SK-N-MC (cell line): ENCODE measurements around the gene SLC35F3.

Experiments used
- DNase-seq: peaks from one replicate; pipeline ENCODE4 v3.0.0-alpha.2; 2011; ENCODE audit warnings: low read depth, low spot score
- H3K27ac ChIP-seq: fragments of 200-600 bp; sonication (generic); 2 replicates; pipeline ENCODE4 v1.5.1; 2016; ENCODE audit warnings: mixed run types
- H3K36me3 ChIP-seq: fragments of 200-600 bp; sonication (generic); 2 replicates; pipeline ENCODE4 v1.6.1; 2017; ENCODE audit warnings: antibody characterized with exemption, low read length, mixed read lengths; ENCODE audit not compliant: insufficient read depth
- H3K4me3 ChIP-seq: fragments of 200-600 bp; sonication (generic); 2 replicates; pipeline ENCODE4 v1.5.1; 2016
- H3K9ac ChIP-seq: fragments of 200-600 bp; sonication (generic); 2 replicates; pipeline ENCODE4 v1.8.0; 2017; ENCODE audit warnings: mixed run types, mixed read lengths; ENCODE audit not compliant: insufficient read length
- H3K9me3 ChIP-seq: fragments of 200-600 bp; sonication (generic); 2 replicates; pipeline ENCODE4 v1.6.1; 2017; ENCODE audit warnings: low read depth, mild to moderate bottlenecking, antibody characterized with exemption, low read length, moderate library complexity, mixed read lengths
- EZH2 ChIP-seq: fragments of 200-600 bp; sonication (generic); IDR thresholded peaks from one replicate; pipeline ENCODE4 v1.6.1; 2017; ENCODE audit warnings: antibody characterized with exemption
- FOXP2 ChIP-seq: optimal IDR thresholded peaks from 2 replicates; pipeline ENCODE3; 2011; ENCODE audit warnings: mild to moderate bottlenecking, moderate library complexity; ENCODE audit not compliant: insufficient read depth; ENCODE audit errors: extremely low read length, control extremely low read depth
- POLR2AphosphoS5 ChIP-seq: IDR thresholded peaks from 2 replicates; pipeline ENCODE4 v1.6.1; 2012; ENCODE audit warnings: mild to moderate bottlenecking, low read depth, low read length, borderline replicate concordance

Gene SLC35F3

DNA sequence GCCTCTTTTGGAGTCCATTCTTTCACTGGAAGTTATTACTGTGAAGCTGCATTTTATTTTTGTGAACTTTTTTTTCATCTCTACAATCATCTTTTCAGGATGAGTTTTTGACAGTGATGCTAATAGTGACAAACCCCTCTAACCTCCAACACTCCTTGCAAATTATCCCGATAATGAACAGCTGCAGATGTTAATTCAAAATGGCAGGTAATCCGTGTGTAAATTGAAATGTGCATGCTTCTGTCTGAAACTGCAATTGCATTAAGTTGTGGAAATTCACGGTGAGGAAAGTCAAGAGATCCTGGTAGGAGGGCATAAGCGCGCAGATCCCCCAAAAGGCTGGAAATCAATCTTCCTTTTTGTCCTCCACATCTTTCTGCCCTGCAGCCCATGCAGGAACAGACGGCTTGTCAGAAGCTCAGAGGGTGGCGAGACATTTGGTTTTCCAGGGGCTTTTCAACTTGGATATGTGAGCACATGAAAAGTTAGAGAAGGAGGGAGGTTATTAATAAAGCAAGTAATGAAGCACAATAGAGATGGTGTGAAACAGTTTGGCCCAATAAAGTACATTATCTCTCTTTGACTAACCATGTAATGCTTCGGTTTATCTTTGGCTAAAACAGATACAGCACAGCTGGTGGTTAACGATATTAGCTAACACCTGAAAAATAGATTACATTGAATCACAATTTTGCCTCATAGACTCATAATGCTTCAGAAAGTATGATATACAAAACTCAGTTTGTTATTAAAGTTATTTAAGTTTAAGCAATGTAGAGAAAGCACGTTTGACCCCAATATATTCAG lies 325.3 kb downstream of the SLC35F3 start:
- H3K27ac ChIP-seq, result no peak overlapping the region
- TF ChIP-seq POLR2AphosphoS5 (no peak), FOXP2 (no peak), EZH2 (no peak)
- H3K9me3 ChIP-seq, result no peaks in the 10 kb centered on the region
- DNase-seq, result no peak
- no peaks in the 10 kb centered on the region for H3K36me3 ChIP-seq
- H3K4me3 ChIP-seq, result no peak overlapping the region
- H3K9ac ChIP-seq, result no peak overlapping the region

DNA sequence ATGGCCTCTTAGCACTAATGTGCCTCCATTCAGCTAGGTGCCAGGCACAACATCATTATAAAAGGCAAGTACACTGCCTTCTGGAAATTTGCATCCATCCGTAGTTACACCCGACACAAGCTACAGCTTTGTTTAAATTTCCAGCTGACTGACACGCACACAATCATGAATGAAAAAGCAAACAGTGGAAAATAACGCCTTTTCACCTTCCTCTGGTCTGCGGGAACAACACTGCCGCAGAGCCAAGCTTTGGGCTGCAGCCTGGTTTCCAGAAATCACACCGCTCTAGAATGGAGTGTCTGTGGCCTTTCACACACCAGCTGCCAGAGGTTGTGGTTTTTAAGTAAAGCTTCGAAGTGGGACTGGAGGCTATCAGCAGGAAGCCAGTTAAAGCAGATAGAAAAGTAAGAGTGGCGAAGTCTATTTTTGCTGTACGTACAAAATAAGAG lies 326.0 kb downstream of the SLC35F3 start:
- Histone ChIP-seq H3K4me3 (peak overlapping the region; percentile 47), H3K36me3 (no peaks in the 10 kb centered on the region), H3K9me3 (no peaks in the 10 kb centered on the region), H3K27ac (no peak overlapping the region), H3K9ac (no peak overlapping the region)
- DNase-seq, result peak; percentile 26
- TF ChIP-seq POLR2AphosphoS5, result no peak
- TF ChIP-seq FOXP2, result no peak
- TF ChIP-seq EZH2, result no peak

DNA sequence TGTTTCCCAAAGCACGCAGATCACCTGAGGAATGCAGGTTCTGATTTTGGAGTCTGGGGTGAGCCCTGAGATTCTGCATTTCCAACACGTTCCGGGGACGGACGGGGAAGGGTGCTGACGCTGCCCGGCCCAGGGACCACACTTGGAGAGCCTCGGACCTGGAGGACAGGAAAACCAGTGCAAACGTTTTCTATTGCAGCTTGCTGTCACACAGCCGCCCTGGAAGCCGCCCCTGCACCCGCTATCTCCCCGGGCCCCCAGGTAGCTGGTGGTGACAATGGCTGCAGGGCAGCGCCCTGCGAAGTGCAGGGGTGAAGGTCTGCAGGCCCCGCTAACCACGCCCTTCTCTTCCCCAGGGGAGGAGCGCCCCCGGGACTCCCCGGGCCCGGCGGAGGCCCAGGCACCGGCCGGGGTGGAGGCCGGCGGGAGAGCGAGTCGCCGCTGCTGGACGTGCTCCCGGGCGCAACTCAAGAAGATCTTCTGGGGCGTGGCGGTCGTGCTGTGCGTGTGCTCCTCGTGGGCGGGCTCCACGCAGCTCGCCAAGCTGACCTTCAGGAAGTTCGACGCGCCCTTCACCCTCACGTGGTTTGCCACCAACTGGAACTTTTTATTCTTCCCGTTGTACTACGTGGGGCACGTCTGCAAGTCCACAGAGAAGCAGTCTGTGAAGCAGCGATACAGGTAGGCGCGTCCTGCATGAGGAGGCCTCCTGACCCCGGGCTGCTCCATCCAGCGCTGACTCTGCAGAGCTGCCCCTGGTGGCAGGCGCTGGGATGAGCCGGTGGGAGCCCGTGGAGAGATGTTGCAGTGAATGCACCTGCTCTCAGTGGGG lies 326.8 kb downstream of the SLC35F3 start:
- DNase-seq, result no peak
- Histone ChIP-seq H3K9ac (no peak overlapping the region), H3K36me3 (no peaks in the 10 kb centered on the region), H3K9me3 (no peaks in the 10 kb centered on the region), H3K4me3 (peak overlapping the region; percentile 47; the same call in 1 of the 2 replicates), H3K27ac (no peak overlapping the region)
- TF ChIP-seq POLR2AphosphoS5 (no peak), FOXP2 (no peak), EZH2 (no peak)

DNA sequence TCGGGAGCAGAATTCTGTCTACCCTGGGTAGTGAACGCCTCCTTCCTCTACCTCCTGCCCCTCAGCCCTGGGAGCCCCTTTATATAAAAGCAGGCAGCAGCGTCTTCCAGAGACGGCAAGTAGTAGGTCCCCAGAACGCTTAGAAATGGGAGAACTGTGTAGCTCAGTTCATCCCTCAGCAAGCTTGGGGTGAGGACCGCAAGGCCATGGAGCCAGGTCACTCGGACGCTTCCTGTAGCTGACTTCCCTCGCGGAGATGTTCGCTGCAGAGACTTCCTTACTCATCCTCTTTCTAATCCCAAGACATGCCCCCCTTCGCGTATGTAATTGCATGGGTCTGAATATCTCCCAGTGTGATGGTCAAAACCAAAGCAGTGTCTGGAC lies 327.4 kb downstream of the SLC35F3 start:
- H3K27ac ChIP-seq, result no peak overlapping the region
- TF ChIP-seq POLR2AphosphoS5, result no peak
- no peak overlapping the region for H3K4me3 ChIP-seq
- H3K36me3 ChIP-seq, result no peaks in the 10 kb centered on the region
- DNase-seq, result no peak
- H3K9me3 ChIP-seq, result no peaks in the 10 kb centered on the region
- H3K9ac ChIP-seq, result no peak overlapping the region

DNA sequence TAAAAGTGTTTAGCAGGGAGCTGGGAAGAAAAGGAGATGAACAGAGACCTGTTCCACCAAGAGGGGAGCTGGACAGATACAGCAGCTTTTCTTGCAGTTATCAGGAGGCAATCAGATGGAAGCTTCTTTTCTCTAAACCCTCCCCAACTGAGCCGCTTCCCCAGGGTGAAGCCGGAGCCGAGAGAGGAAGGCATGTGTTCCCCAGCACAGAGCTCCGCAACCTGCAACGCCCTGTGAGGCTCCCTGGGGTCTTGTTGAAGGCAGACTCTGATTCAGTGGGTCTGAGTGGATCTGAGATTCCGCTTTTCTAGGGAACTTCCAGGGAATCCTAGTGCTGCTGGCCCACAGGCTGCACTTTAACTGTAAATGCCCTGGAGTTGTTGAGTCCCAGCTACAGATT lies 329.7 kb downstream of the SLC35F3 start:
- no peaks in the 10 kb centered on the region for H3K9me3 ChIP-seq
- H3K9ac ChIP-seq, result no peak overlapping the region
- H3K27ac ChIP-seq, result no peak overlapping the region
- H3K4me3 ChIP-seq, result no peak overlapping the region
- H3K36me3 ChIP-seq, result no peaks in the 10 kb centered on the region
- TF ChIP-seq POLR2AphosphoS5 (no peak), EZH2 (no peak), FOXP2 (no peak)
- DNase-seq, result no peak

DNA sequence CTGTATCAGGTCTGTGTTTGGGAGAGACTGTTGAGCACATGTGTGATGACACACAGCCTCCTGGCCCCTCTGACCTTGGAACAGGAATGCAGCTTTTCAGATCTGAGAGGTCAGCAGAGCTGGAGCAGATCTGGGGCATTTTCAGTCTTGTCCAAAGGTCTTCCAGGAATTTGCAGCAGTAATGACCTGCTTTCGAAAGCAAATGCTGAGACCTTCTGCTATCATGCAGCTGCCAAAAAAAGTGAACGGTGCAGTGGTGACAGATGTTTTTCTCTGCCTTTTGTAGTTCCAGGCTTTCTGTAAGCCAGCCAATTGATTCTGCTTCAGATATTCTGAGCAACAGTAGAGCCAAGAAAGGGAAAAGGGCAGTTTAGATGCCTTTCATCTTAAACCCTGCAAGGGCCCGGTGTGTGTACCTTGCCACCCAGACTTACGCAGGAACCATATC lies 331.0 kb downstream of the SLC35F3 start:
- no peak overlapping the region for H3K9ac ChIP-seq
- DNase-seq, result no peak

DNA sequence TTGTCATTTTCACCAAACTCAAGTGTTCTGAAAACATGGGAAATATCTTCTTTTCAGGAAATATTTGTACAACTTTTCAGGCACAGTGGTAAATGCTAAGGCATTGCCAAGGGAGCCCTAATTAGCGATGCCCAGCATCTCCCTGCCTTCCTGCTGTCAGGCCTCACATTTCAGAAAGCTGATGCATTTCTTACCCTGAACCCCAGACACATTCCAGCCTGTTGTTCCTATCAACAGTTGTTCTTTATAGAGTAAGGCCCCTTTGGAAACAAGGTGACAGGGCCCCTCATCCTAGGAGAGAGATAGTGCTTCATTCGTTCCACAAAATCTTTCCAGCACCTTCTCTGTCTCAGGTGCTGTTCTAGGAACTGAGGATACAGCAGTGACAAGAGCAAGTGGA lies 332.9 kb downstream of the SLC35F3 start:
- no peaks in the 10 kb centered on the region for H3K9me3 ChIP-seq
- no peak for TF ChIP-seq EZH2
- no peak for TF ChIP-seq POLR2AphosphoS5
- no peak for TF ChIP-seq FOXP2
- H3K4me3 ChIP-seq, result no peak overlapping the region
- H3K27ac ChIP-seq, result no peak overlapping the region
- H3K36me3 ChIP-seq, result no peaks in the 10 kb centered on the region
- no peak for DNase-seq
- no peak overlapping the region for H3K9ac ChIP-seq

More for the DNA sequence above, 331.0 kb downstream of the SLC35F3 start:
- Histone ChIP-seq H3K27ac (no peak overlapping the region), H3K4me3 (no peak overlapping the region), H3K9me3 (no peaks in the 10 kb centered on the region), H3K36me3 (no peaks in the 10 kb centered on the region)
- TF ChIP-seq EZH2, result no peak
- TF ChIP-seq POLR2AphosphoS5, result no peak
- TF ChIP-seq FOXP2, result no peak

DNA sequence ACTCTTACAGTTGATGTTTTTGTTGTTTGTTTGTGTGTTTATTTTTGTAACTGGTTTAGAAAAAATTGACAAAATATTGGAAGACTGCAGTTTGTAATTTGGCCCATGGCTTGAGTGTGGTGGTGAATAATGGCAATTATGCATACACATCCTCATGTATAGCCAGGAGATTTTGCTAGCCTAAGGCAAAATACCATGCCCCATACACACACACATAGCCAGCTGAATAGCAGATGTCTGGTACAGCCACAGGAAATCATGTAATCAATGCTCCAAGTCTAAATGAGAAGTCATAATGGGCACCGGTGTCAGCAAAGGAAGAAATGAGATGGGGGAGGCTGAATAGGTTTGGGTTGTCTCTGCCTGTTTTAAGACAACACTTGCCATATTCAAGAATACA lies 333.6 kb downstream of the SLC35F3 start:
- Histone ChIP-seq H3K9ac (no peak overlapping the region), H3K36me3 (no peaks in the 10 kb centered on the region), H3K4me3 (no peak overlapping the region), H3K27ac (no peak overlapping the region), H3K9me3 (no peaks in the 10 kb centered on the region)
- TF ChIP-seq FOXP2 (no peak), POLR2AphosphoS5 (no peak), EZH2 (no peak)
- no peak for DNase-seq

DNA sequence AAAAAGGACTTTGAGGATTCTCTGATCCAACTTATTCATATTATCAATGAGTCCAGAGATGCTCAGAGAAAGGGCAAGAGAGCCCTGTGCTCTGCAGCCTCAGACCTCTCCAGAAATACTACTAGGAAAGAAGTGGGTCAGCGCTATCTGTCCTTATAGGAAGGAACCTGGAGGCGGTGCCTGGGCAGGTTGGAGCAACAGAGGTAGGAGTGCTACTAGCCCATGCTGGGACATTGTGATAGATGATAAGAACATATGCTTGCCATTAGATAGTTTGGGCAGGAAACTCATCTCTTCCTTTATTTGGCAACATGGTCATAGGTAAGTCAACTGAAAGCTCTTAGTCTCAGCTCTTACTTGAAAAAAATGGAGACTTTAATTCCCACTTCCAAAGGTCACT lies 335.0 kb downstream of the SLC35F3 start:
- TF ChIP-seq EZH2 (no peak), FOXP2 (no peak), POLR2AphosphoS5 (no peak)
- no peak overlapping the region for H3K9ac ChIP-seq
- no peak overlapping the region for H3K27ac ChIP-seq
- no peak overlapping the region for H3K4me3 ChIP-seq
- no peak for DNase-seq
- H3K36me3 ChIP-seq, result no peaks in the 10 kb centered on the region
- H3K9me3 ChIP-seq, result no peaks in the 10 kb centered on the region
